Astrocyte of the cerebellum (primary cell): ENCODE data around the gene CACNA1A.

Experiments
- DNase-seq: peaks from one replicate; pipeline ENCODE4 v3.0.0-alpha.2; 2011; ENCODE audit warnings: low read depth
- H3K4me3 ChIP-seq: 2 replicates; pipeline ENCODE4 v1.5.1; 2011; ENCODE audit warnings: mild to moderate bottlenecking, low read depth, low read length, moderate library complexity
- CTCF ChIP-seq: IDR thresholded peaks from 2 replicates; pipeline ENCODE4 v1.5.1; 2012; ENCODE audit warnings: low read length, low read depth, moderate library complexity, mild to moderate bottlenecking; ENCODE audit errors: missing control alignments
- in situ Hi-C: cut with HindIII; loops from 2 replicates; pipeline ENCODE4 v1.10.0; 2017; ENCODE audit warnings: low sequenced_read_pairs

The CACNA1A gene

GRCh38 chr19:13291913-13292312 is 214.4 kb downstream of the CACNA1A start:
- DNase-seq = no peak
- H3K4me3 ChIP-seq = no peak overlapping the region
- TF ChIP-seq CTCF = no peak
- in situ Hi-C loops = no loop called here

- DNase-seq = no peak
- no peak for TF ChIP-seq CTCF
- in situ Hi-C loops = no loop called here
- H3K4me3 ChIP-seq = no peak overlapping the region
These were observed 215.5 kb downstream of the CACNA1A start for GRCh38 chr19:13290741-13291140.

- TF ChIP-seq CTCF = no peak
- in situ Hi-C loops = no loop called here
- DNase-seq = no peak
- no peak overlapping the region for H3K4me3 ChIP-seq
These were observed 217.0 kb downstream of the CACNA1A start for GRCh38 chr19:13289295-13289694.

- DNase-seq = no peak
- in situ Hi-C loops = no loop called here
- no peak for TF ChIP-seq CTCF
- no peak overlapping the region for H3K4me3 ChIP-seq
These were observed 219.9 kb downstream of the CACNA1A start for GRCh38 chr19:13286195-13286985.

- no peak for DNase-seq
- TF ChIP-seq CTCF = no peak
- in situ Hi-C loops = no loop called here
- H3K4me3 ChIP-seq = no peak overlapping the region
These were observed 221.1 kb downstream of the CACNA1A start for GRCh38 chr19:13284929-13285928.

GRCh38 chr19:13283871-13284270 is 222.4 kb downstream of the CACNA1A start:
- H3K4me3 ChIP-seq = no peak overlapping the region
- DNase-seq = no peak
- in situ Hi-C loops = no loop called here
- no peak for TF ChIP-seq CTCF
